Measurements from ENCODE around the gene PDYN.

The PDYN gene

DNA sequence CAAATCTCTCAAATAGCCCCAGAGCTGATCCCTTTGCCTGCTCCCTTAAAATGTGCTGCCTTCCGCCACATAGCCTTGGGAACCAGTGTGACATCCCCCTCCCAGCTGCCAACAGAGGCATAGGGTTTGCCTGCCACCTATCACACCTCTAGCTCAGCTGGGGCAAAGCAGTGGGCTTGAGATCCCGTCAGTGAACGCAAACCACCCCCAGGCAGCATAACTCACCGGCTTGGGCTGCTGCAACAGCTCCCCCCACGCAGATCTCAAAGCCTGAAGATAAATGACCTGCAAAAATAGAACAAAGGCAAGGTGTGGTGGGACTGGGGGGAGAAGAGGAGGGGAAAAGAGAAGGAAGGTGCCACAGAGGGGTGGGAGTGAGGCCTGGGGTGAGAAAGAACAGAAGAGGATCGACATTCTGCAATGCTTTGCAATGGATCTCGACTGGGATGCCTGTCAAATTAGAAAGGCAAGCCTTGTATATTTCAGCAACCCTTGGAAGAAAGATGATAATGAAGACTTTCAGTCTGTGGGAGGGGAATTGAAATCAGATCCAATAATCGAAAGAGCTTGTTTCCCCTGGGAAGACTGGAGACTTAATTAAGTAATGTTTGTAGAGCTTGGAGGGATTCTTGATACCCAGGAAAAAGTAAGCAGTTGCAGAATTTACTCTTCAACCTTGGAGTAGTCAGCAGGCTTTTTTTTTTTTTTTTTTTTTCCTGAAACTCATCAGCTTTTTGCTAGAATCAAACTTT lies 1.3 kb downstream of the PDYN start:
- DNase-seq = no peak

DNA sequence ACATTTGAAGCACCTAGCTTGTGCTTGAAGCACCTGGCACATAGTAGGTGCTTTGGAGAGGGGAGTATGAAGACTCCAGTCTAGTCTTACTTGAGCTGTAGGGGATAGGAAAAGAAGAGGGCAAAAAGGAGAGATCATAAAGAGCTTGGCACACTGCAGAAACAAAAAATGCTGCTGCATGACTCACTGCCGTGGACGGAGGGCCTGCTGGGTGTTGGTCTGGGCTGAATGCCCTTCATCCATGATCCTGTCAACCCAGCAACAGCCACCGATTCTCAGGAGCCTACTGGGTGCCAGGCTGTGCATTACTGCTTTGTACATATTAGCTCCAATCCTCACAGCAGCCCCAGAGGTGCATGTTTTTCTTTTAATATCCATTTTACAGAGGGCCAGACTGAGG lies 6.0 kb downstream of the PDYN start:
- DNase-seq = no peak

DNA sequence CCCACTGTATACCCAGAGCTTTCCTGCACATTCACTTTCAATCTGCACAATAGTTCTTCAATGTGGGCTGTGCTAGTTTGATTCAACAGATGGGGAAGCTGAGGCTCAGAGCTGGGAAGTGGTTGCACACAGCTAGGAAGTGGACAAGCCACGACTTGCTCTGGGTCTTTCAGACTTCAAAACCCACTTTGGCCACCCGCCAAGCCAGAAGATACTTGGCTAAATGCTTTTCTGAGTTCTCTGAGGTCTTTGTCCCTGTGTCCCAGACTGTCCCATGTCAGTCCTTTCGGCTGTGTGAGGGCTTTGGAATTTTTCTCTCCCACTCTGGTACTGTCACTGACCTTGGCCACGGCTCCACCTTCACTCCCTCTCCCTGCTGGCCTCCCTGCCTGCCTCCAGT lies 10.6 kb downstream of the PDYN start:
- no peak for DNase-seq

DNA sequence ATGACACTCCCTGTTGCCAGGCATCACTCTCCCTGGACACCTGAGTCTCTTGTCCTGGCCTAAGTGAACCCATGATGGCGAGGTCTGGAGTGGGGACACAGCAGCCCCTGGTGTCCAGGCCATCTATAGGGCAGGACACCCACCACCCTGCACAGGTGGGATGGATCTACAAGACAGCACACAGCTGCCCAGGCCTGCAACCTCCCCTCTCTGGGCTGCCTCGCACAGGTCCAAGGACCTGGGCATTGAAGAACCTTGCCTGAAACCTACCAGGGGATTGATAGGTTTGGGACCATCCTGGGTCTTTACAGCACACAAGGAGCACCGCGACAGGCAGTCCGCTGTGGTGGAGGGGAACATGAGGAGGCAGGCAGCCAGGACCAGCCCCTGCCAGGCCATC lies 11.2 kb downstream of the PDYN start:
- DNase-seq = no peak

DNA sequence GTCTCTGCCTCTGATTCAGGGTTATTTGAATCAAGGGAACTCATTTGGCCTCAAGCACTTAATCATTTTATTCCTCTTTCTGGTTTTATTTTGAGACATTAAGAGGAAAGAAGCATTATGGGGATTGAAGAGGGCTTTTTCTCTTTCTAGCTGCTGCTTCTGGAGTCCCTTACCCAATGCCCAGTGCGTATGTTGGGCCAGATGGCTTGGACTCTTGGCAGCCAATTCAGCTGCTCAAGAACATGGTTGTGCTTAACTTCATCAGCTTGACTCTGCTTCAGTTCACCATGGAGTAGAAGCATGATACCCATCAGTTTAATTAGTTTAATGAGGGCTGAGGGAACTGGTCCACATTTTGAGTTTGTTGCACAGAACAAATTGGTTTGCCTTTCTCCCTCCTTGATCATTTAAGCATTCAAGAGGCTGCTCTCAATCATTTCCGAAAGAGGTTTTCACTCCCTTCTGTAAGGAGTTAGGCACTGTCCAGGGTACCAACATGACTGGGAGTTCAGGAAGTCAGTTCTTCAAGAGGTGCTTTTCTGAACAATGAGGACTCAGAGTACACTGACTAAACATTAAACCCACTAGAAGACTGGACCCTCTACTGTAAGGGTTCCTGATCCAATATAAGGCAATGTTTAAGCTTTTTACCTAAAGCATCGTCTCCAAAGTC lies 14.6 kb downstream of the PDYN start:
- no peak for DNase-seq

DNA sequence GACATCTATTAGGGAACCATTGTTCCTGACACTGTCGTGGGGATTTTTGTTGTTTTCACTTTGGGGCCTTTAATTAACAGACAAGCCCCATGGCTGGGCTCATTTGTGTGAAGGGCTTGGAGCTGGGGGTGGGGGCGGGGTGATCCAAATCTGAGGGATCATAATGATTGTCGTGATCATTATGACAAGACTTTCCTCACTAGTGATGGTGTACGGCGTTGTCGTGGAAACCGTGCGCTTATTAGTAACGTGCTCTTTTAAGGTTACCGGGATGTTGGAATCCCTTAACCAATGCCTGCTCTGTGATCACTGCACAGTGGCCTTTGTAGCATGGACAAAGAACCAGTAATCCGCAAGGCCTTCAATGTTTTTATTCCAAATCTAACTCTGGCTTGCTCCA lies 18.6 kb downstream of the PDYN start:
- no peak for DNase-seq

DNA sequence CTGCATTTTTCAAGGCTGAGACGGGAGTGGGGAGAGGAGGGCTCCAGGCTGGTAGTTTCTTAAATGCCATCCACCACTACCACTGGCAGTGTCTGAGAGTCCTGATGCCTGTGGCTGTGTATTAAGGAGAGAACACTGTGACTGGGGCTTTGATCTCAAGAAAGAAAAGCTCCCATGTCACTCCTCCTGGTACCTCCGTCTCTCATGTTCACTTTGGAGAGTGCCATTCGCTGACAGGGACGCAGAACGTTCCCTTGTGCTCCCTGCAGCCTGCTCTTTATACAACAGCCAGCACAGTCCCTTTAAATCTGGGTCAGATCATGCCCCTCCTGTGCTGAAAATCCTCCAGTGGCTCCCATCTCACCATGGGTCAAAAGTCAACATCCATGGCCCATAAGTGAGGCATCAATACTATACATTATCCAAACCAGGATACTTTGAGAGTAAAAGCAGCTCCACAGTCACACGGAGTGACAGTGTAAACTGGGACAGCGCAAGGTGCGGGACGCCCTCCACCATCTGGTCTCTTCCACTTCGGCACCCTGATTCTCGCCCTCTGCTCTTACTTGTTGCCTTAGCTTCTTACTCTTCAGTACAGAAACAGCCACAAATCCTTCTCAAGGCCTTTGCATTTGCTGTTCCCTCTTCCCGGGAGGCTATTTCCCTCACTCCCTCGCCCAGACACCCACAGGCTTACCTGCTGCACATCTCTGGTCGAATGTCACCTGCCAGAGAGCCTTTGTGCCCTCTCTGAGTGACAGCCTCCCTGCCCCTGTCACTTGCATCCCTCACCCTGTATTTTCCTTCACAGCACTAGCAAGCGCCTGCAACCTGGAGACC lies 20.0 kb downstream of the PDYN start:
- no peak for DNase-seq

DNA sequence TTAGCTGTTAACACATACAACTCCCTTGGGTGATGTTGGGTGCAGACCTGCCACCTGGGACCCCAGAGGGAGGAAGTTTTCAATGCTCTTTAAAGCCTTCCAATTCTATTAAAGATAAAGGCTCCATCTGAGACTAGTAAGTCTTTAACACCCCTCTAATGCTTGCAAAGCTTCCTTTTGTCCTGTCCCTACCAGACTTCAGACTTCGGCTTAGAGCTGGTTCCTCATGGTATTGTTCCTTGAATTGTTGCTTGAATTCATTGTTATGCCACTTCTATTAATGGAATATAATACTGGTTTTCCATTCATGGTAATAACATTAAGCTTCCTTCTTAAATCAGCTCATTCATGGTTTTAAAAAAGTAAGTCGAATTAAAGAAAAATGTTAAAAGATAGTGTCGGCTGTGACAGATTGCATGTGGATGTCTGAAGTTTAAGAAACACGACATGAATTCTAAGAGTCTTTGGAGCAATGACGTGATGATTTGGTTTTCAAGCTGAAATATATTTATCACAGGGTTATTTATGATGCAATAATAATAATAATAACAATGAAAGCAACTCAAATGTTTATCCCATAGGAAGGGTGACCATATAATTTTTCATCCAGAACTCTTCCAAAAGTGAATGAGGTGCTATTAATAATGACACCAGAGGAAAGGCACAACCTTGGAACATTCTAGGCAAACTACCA lies 21.8 kb downstream of the PDYN start:
- no peak for DNase-seq

DNA sequence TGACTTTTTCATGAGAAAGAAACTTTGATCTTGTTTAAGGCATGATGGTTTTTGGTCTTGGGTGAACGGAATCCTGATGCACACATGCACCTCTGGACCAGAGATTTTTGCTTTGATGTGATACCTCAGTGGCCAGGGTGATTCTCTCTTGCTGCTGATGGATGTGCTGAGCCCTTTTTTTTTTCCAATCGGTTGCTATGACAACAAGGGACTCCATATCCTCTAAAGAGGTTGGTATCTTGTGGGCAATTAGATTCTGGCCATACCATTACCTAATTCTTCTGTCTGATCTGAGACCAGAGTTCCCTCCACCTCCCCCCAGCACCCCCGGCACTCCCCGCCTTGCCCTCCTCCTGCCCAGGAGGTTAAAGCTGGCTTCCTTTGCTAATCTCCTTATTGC lies 24.9 kb downstream of the PDYN start:
- no peak for DNase-seq

DNA sequence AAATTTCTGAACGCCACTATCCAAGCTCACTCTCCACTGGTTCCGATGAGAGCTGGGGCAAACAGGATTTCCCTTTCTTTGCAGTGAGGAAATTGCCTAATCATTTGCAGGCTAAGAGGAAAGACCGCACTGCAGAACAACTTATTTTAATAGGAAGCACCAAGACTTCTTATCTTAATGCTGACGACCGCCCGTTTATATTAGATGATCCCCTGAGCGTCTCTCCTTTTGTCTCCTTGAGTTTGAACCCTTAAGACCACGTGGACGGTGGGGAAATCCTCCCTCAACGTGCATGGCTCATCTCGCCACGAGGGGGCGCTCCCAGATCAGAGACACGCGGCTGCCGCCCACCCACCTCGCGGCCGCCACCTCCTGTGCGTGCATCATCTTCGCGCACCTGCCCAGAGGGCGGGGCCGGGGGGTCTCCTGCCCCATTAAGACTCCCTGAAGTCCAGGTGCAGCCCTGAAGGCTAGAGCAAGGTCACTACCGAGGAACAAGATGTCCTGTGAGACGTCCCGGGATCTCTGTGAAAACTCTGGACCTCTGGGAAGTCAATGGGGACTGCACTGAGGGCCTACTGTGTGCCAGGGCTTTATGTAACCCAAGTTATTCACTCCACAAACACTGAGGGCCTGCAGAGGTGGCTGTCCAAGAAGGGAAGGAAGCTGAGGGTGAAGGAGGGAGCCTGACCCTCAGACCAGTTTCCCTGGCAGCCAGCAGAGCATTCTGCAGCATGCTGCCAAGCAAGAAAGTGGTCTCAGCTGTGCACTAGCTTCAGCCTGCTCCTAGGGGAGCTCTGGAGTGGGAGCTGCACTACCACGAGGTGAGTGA lies 28.1 kb downstream of the PDYN start:
- peak; percentile 32 to 64 for DNase-seq

DNA sequence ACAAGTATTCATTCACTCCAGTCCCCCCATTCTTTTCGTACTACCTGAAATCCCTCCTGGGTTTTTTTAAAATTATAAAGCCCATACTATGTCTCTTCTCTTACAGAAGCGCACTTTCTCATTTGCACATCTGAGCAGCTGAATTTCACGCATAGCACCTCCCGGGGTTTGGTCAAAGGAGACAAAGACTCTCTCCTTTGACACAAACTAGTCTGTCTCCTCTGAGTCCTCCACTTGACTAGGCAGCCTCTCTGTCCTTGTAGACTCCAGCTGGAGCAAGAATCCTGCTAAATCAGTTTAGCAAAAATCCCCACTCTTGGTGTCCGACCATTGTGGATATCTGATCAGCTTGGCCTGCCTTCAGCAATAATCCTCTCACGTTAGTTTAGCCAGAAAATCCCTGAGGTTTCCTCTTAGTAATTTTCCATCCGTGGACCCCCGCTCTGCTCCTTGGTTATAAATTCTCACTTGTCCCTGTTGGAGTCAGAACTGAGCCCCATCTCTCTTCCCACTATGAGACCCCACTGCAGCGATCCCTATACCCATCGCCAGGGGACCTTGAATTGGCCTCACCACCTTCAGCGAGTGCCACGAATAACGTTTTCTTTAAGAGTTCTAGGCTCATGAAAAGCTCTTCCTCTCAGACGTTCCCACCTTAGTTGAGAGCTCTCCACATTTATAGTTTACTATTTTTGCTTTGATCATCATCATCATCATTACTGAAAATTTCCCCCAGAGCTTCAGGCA lies 29.0 kb downstream of the PDYN start:
- DNase-seq = peak in 1 of 2 experiments; percentile 24

DNA sequence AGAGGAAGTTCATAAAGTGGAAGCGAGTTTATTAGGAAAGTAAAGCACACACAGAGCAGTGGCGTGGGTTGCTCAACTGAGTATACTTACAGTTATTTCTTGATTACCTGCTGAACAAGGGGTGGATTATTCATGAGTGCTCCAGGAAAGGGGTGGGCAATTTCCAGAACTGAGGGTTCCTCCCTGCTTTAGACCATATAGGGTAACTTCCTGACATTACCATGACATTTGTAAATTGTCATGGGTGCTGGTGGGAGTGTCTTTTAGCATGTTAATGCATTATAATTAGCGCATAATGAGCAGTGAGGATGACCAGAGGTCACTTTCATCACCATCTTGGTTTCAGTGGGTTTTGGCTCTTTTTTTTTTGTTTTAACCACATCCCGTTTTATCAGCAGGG lies 29.8 kb downstream of the PDYN start:
- no peak for DNase-seq

DNA sequence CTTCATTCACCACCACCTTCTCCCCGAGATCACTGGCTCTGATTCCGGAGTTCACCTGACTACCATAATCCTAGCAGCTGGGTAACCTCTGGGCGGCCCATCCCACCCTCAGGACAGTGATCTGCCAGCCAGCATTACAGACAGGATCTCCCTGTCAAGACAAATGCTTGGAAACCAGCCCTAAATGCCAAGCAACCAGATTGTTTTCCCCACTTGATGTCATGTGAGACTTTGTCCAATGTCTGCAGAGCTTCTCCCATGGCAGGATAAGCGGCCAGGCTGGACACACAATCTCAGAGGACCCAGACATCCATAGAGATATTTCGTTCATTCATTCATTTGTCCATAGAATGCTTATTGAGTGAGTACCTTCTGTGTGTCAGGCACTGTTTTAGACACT lies 32.5 kb downstream of the PDYN start:
- no peak for DNase-seq

DNA sequence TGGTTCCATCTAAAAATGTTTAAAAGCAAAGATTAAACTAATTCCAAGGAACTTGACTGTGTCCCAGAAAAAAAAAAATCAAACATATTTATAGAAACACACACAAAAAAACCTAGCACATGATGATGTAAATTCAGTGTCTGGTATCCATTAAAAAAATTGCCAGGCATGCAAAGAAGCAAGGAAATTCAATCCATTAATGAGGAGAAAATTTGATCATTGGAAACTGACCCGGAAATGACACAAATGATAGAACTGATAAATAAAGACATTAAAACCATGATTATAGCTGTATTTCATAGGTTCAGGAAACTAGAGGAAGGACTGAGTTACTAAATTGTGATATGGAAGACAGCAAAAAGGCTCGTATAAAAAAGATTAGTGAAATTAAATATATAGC lies 34.7 kb downstream of the PDYN start:
- DNase-seq = no peak

DNA sequence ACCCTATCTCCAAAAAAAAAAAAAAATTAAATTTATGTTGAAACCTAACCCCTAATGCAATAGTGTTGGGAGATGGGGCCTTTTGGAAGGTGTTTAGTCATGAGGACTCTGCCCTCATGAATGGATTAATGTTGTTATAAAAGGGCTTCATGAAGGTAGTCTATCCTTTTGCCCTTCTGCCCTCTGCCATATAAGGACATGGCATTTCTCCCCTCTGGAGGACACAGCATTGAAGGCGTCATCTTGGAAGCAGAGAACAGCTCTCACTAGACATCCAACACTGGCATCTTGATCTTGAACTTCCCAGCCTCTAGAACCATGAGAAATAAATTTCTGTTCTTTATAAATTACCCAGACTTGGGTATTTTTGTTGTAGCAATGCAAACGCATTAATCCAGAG lies 35.4 kb downstream of the PDYN start:
- no peak for DNase-seq

DNA sequence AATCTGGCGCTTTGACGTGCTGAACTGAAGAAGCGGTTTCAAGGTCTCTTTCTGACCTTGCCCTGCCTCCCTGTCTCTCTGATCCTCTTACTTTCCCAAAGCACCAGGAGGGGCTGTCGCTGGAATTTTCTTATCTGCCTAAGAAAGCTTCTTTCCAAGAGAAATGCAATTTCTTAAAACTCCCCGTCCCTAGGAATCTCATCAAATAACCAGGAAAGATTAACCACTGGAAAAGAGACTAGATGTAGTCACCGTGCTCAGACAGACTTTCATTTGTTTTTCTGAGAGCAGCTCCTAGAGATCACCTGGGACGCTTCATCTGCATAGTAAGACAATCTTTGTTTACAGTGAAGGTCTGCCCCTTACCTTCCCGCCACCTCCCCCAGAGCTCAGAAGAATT lies 38.6 kb downstream of the PDYN start:
- no peak for DNase-seq

DNA sequence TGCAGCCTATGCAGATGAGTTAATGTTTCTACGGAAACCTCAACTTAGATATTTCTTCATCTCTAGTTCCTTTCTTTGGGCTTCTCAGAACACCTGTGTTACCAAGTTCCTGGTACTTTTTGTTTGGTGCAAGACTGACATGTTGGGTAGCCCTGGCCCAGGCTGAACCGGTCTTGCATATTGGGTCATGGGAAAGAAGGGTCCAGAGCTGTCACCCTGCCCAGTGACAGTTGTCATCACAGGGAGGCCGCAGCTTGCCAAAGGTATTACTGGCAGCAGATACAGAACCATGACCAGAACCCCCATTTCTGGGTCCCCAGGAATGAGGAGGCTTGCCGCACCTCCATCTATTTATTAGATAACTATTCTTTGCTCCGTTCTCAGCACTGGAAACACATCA lies 40.2 kb downstream of the PDYN start:
- DNase-seq = no peak

DNA sequence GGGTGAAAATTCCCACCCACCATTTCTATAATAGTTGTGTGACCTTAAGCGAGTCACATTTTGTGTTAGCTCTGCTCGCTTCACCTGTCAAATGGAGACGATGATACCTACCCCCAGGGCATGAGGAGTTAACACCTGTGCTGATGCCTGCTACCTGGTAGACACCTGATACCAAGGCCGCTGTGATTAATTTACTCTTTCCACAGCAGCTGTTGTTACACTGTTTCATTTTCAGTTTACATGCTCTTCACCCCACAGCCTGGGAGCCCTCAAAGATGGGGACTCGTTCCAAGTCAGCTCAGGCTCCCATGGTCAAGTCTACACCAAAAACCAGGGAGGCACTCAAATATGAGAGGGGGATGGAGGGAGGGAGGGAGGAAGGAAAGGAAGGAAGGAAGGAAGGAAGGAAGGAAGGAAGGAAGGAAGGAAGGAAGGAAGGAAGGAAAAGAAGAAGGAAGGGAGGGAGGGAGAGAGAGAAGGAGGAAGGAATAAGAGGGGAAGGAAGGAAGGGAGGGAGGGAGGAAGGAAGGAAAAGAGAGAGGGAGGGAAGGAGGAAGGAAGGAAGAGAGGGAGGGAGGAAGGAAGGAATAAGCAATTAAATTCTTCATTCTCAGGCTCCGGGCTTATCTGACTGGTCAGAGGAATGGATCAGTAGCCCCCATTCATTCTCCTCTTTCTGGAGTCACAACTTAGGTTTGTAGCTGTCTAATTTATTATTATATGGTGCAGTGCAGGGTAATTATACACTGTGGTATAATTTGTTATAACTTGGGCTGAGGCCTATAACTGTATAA lies 40.9 kb downstream of the PDYN start:
- no peak for DNase-seq

DNA sequence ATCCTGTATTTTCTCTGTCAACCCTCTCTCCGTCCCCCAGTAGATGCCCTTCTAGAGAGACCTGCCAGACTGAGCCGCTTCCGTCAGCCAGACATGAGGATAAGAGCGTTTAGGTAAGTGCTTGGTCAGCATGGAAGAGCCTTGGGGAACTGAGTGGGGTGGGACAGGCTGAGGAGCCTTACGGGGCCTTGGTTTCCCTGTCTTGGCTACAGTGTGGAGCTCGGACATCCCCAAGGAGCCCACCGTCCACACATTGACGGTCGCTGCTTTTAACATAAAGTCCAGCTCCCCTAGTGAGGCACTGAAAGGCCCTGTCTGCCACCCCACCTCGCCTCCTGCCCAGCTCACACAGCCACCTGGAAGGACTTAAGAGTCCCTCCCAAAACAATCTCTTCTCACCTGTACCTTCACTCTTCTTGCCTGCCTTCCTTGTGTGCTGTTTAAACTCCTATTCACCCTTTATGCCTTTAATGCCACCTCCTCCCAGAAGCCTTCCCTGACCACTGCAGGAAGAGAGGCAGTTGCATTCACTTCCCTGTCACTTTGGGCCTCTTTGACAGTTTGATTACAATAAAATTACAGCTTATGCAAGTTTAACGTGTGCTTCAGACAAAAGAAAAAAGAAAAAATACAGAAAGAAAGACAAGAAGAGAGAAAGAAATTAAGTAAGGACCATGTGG lies 42.3 kb downstream of the PDYN start:
- DNase-seq = no peak

DNA sequence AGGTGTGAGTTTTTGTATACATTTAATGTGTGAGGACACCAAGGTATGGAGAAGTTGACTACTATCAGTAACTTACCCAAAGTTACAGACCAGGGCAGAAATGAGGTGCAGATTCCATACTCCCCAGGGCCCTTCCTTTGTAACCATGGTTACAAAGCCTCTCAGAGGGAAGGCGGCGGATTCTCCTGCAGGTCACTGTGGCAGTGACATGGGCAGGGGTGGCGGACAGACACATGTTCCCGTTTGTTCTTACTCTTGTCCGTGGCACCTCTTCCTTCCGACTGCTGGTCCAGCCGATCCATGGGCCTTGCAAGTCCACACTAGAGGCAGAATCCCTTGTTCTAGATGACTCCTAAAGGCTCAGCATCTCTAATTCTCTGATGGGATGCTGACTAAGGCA lies 43.0 kb downstream of the PDYN start:
- peak in 1 of 2 experiments; percentile 9 for DNase-seq

All from NCI-H524 (cell line).